Erythroblast (primary cell): ENCODE measurements around the gene CACNA1B.

ENCODE experiments used
- GATA1 ChIP-seq: IDR thresholded peaks from 2 replicates; pipeline ENCODE4 v1.6.1; 2011; ENCODE audit warnings: low read depth, mild to moderate bottlenecking, control low read depth, low read length, moderate library complexity
- POLR2A ChIP-seq: IDR thresholded peaks from 2 replicates; pipeline ENCODE4 v1.6.1; 2011; ENCODE audit warnings: mild to moderate bottlenecking, low read length

DNA sequence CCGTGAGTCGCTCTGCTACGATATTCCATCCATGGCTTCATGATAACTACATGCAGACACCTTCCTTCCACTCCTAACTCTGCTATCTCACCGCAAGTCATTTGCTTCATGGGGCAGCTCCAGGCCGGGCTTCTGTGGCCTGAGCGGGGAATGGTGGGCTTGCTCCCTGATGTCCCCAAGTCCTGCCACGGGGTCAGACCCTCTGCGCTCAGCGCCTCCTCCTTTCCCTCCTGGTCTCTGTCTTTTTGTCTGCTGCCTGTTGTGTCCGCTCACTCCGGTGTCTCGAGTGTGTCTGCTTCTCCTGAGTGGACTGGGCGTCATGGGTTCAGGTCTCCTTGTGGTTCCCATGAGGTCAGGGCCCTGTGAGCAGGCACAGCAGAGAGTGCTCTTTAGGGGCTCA, 139.6 kb downstream of the CACNA1B start:
- no peak for TF ChIP-seq POLR2A
- TF ChIP-seq GATA1: no peak
